IMR-90 (cell line): ENCODE measurements around the gene NPY4R. TPM values are rescaled to one million over a fixed set of nuclear protein-coding genes. Genes with fewer than 3 reads are reported as not detected.
"Not testable (repeated sequence)": the region's sequence is repeated elsewhere in the genome, so short reads cannot be mapped to it uniquely, and the experiment has no call there.

ENCODE experiments used
- ATAC-seq: fragments of 200-7000 bp; cut with Tn5 transposase; 2 replicates; pipeline ENCODE4 v1.9.1; 2020; ENCODE audit warnings: low read depth, mild to moderate bottlenecking, moderate library complexity
- BruUV-seq: library from RNA; stranded (reverse); fragments of 400-500 nt; replicated peaks from 2 replicates; lab custom pipeline; 2021; lab: Mats Ljungman, UMichigan
- CTCF ChIA-PET: fragments of 300-600 bp; formaldehyde crosslinking; extraction: SDS; loops from one replicate; lab custom pipeline; 2021; ENCODE audit warnings: antibody characterized with exemption; lab: Yijun Ruan, JAX
- POLR2A ChIA-PET: fragments of 300-600 bp; sonication (Branson Sonifier 250); formaldehyde crosslinking; loops from one replicate; lab custom pipeline; 2022; ENCODE audit warnings: antibody characterized with exemption; ENCODE audit not compliant: unreplicated experiment; lab: Charles Lee
- DNase-seq: peaks from one replicate; pipeline ENCODE4 v3.0.0; 2013
- H2AFZ ChIP-seq: replicated peaks from 2 replicates; pipeline ENCODE3; 2013; ENCODE audit warnings: low read length, mild to moderate bottlenecking; ENCODE audit not compliant: poor library complexity
- H2AK5ac ChIP-seq: 2 replicates; pipeline ENCODE4 v1.6.1; 2013; ENCODE audit warnings: low read depth, low read length, inconsistent platforms
- H2AK9ac ChIP-seq: replicated peaks from 2 replicates; pipeline ENCODE3; 2013; ENCODE audit warnings: mild to moderate bottlenecking, low read depth, low read length, moderate library complexity; ENCODE audit not compliant: poor library complexity
- H2BK120ac ChIP-seq: 2 replicates; pipeline ENCODE4 v1.6.1; 2013; ENCODE audit warnings: low read depth, low read length, inconsistent platforms
- H2BK15ac ChIP-seq: 3 replicates; pipeline ENCODE4 v1.6.1; 2013; ENCODE audit warnings: low read depth, low read length, inconsistent platforms
- H2BK20ac ChIP-seq: 2 replicates; pipeline ENCODE4 v1.6.1; 2013; ENCODE audit warnings: low read depth, mild to moderate bottlenecking, inconsistent platforms, low read length, moderate library complexity
- H2BK5ac ChIP-seq: 2 replicates; pipeline ENCODE4 v1.6.1; 2013; ENCODE audit warnings: mild to moderate bottlenecking, low read depth, low read length, inconsistent platforms; ENCODE audit not compliant: poor library complexity, severe bottlenecking
- H3K14ac ChIP-seq: replicated peaks from 2 replicates; pipeline ENCODE4 v1.6.1; 2013; ENCODE audit warnings: low read depth, low read length, inconsistent platforms
- H3K18ac ChIP-seq: 2 replicates; pipeline ENCODE4 v1.6.1; 2013; ENCODE audit warnings: low read depth, low read length, control low read depth
- H3K23ac ChIP-seq: 2 replicates; pipeline ENCODE4 v1.6.1; 2013; ENCODE audit warnings: low read depth, low read length, inconsistent platforms
- H3K27ac ChIP-seq: 2 replicates; pipeline ENCODE4 v1.5.1; 2013; ENCODE audit warnings: mild to moderate bottlenecking, control low read depth, low read length; ENCODE audit not compliant: insufficient read depth
- H3K27me3 ChIP-seq: 2 replicates; pipeline ENCODE4 v1.6.1; 2013; ENCODE audit warnings: low read length; ENCODE audit not compliant: control insufficient read depth, insufficient read depth
- H3K36me3 ChIP-seq: 2 replicates; pipeline ENCODE4 v1.6.1; 2013; ENCODE audit warnings: low read length, mixed read lengths; ENCODE audit not compliant: control insufficient read depth, insufficient read depth
- H3K4ac ChIP-seq: 2 replicates; pipeline ENCODE4 v1.6.1; 2013; ENCODE audit warnings: low read depth, low read length, inconsistent platforms
- H3K4me1 ChIP-seq: 2 replicates; pipeline ENCODE4 v1.6.1; 2013; ENCODE audit warnings: low read length, mixed read lengths; ENCODE audit not compliant: control insufficient read depth, insufficient read depth
- H3K4me2 ChIP-seq: 2 replicates; pipeline ENCODE4 v1.6.1; 2013; ENCODE audit warnings: low read depth, mild to moderate bottlenecking, control low read depth, low read length, moderate library complexity
- H3K4me3 ChIP-seq: 2 replicates; pipeline ENCODE4 v1.5.1; 2013; ENCODE audit warnings: low read depth, mild to moderate bottlenecking, control low read depth, low read length, moderate library complexity; ENCODE audit not compliant: insufficient read depth
- H3K56ac ChIP-seq: 2 replicates; pipeline ENCODE4 v1.6.1; 2013; ENCODE audit warnings: low read length, inconsistent platforms; ENCODE audit not compliant: insufficient read depth; ENCODE audit errors: extremely low read depth
- H3K79me1 ChIP-seq, 2 experiments: 2 replicates each; pipeline ENCODE4 v1.6.1; 2013; ENCODE audit warnings: low read length in 2 of 2, inconsistent platforms in 1 of 2, low read depth in 1 of 2
- H3K9ac ChIP-seq: 2 replicates; pipeline ENCODE4 v1.6.1; 2013; ENCODE audit warnings: low read depth, low read length, control low read depth
- H3K9me1 ChIP-seq: 2 replicates; pipeline ENCODE4 v1.6.1; 2013; ENCODE audit warnings: low read length, inconsistent platforms; ENCODE audit not compliant: insufficient read depth
- H3K9me3 ChIP-seq: 2 replicates; pipeline ENCODE4 v1.6.1; 2013; ENCODE audit warnings: low read length; ENCODE audit not compliant: control insufficient read depth, insufficient read depth
- H4K20me1 ChIP-seq: 2 replicates; pipeline ENCODE4 v1.6.1; 2013; ENCODE audit warnings: low read length, inconsistent platforms; ENCODE audit not compliant: insufficient read depth
- H4K5ac ChIP-seq: 2 replicates; pipeline ENCODE4 v1.6.1; 2013; ENCODE audit warnings: mild to moderate bottlenecking, low read depth, low read length, control low read depth
- H4K8ac ChIP-seq, 2 experiments: 2 replicates each; pipeline ENCODE4 v1.6.1; 2013; ENCODE audit warnings: low read depth in 2 of 2, low read length in 2 of 2, control low read depth in 1 of 2, inconsistent platforms in 1 of 2
- H4K91ac ChIP-seq: 2 replicates; pipeline ENCODE4 v1.6.1; 2013; ENCODE audit warnings: low read depth, low read length, inconsistent platforms; ENCODE audit not compliant: insufficient read depth
- WGBS, 2 experiments: methylation state at CpG; one replicate each; pipeline versions ENCODE4 v1.1.5 to v1.1.7; 2013; ENCODE audit warnings: missing lambda C conversion rate in 2 of 2; ENCODE audit not compliant: insufficient read length in 1 of 2; ENCODE audit errors: extremely low coverage in 2 of 2; 5-methylcytosine and 5-hydroxymethylcytosine counted together
- dilution Hi-C: fragments of 300-500 bp; cut with HindIII; formaldehyde crosslinking; loops from one replicate; pipeline ENCODE4 v1.14.3; 2018; ENCODE audit warnings: low sequenced_read_pairs; ENCODE audit not compliant: unreplicated experiment
- in situ Hi-C: fragments of 300-500 bp; cut with MboI; formaldehyde crosslinking; loops from 3 replicates; pipeline ENCODE4 v1.14.3; 2019; ENCODE audit warnings: low sequenced_read_pairs, inconsistent platforms, mixed read lengths
- intact Hi-C: fragments of 100-400 bp; cut with micrococcal nuclease; formaldehyde crosslinking; loops from 2 replicates; pipeline ENCODE4 v1.10.0; 2022
- polyA plus RNA-seq, 3 experiments: library from polyadenylated mRNA; depleted of rRNA; stranded (reverse); fragments of >200 nt; gene quantifications; 2 replicates each; pipeline ENCODE4 v1.2.3, GENCODE V29; 2012; ENCODE audit warnings: low replicate concordance in 1 of 3
- total RNA-seq: library from RNA; depleted of rRNA; stranded (reverse); fragments of >200 nt; gene quantifications from 2 replicates; pipeline ENCODE4 v1.2.3, GENCODE V29; 2012

The NPY4R gene
- total and polyA plus RNA-seq, 2 of the 4 experiments (the other 2 are of a cell fraction) = 0.56 to 1.1 TPM

DNA sequence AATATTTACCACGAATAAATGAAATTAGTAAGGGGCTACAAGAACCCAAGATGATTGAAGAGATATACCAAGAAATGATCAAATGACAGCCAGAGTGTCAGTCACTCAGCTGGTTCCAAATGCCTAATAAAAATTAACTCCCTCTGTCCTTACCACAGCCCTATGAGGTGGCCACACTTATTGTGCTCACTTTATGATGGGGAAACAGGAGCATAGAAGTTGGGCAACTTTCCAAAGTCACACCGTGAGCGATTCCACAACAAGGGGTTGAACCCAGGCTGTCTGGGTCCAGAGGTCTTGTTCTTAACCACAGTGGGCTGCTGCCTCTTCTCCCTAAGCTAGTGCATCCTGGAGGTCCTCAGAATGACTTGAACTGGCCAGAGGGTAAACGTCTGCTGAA is 31.6 kb upstream of the NPY4R start:
- H3K4me2 ChIP-seq, H4K91ac ChIP-seq, H3K9ac ChIP-seq, H3K56ac ChIP-seq, H4K20me1 ChIP-seq, H3K9me1 ChIP-seq, H3K4me3 ChIP-seq, H3K9me3 ChIP-seq, dilution Hi-C loops, H3K14ac ChIP-seq, H3K27me3 ChIP-seq, BruUV-seq, H2BK5ac ChIP-seq, H3K4me1 ChIP-seq, H2AFZ ChIP-seq, H3K18ac ChIP-seq, in situ Hi-C loops, H2AK9ac ChIP-seq, DNase-seq, H2BK20ac ChIP-seq, H3K79me1 ChIP-seq, ATAC-seq, H4K8ac ChIP-seq, H3K23ac ChIP-seq, H4K5ac ChIP-seq, CTCF ChIA-PET, H2BK15ac ChIP-seq, H3K4ac ChIP-seq, H3K36me3 ChIP-seq, H2BK120ac ChIP-seq, H2AK5ac ChIP-seq, POLR2A ChIA-PET, H3K27ac ChIP-seq, intact Hi-C loops: not testable (repeated sequence)
- whole genome bisulfite sequencing, 2 experiments = no CpG with 5 or more reads among the region's 4 CpGs

DNA sequence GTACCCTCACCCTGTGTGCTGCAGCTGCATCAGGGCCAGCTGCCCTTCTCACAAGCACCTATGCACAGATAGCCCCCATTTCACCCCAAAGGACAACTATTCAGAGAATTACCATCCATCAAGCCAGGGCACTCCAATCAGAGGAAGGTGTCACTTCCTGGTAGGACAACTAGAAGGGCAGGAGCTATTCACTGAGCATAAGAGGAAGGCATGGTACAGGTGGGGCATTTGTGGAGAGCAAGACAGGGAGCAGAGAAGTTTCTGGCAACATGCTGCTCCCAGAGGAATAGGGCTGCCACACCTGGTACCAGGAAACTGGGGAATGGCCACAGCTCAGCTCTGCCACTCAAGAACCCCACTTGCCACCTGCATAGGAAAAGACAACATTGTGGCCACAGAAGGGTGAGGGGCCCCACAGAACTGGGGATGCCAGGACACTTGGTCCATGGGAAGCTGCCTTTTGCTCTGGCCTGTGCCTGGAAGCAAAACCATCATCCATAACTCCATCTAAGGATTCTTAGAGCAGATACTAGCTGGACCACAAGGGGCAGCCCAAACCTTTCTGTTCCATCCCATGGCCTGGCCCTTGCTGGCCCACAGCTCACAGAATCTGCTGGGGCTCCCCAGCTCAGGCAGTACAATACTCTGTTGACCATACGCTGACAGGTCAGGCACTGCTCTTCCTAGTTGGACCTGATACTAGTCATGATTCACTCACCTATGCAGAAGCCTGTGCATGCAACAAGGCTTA is 25.8 kb upstream of the NPY4R start:
- H2BK20ac ChIP-seq, H2BK15ac ChIP-seq, DNase-seq, H3K9me1 ChIP-seq, H3K23ac ChIP-seq, H3K27ac ChIP-seq, H3K4me1 ChIP-seq, H3K27me3 ChIP-seq, H4K8ac ChIP-seq, H3K4me2 ChIP-seq, H2BK5ac ChIP-seq, H3K9ac ChIP-seq, H4K91ac ChIP-seq, H3K9me3 ChIP-seq, H2AFZ ChIP-seq, POLR2A ChIA-PET, H2AK5ac ChIP-seq, dilution Hi-C loops, H3K56ac ChIP-seq, H3K79me1 ChIP-seq, H3K4ac ChIP-seq, H3K36me3 ChIP-seq, H3K14ac ChIP-seq, CTCF ChIA-PET, H2BK120ac ChIP-seq, intact Hi-C loops, H3K18ac ChIP-seq, in situ Hi-C loops, ATAC-seq, H2AK9ac ChIP-seq, H4K5ac ChIP-seq, H3K4me3 ChIP-seq, H4K20me1 ChIP-seq, BruUV-seq: not testable (repeated sequence)
- WGBS, 2 experiments = no CpG with 5 or more reads among the region's 1 CpG
